ENCODE measurements around the gene MED27.

Gene MED27

GRCh38 chr9:131874916-131875670 lies 204.6 kb downstream of the MED27 start:
- no peak for DNase-seq

GRCh38 chr9:131874447-131874846 lies 205.2 kb downstream of the MED27 start:
- no peak for DNase-seq

- no peak for DNase-seq
These were observed 205.7 kb downstream of the MED27 start for GRCh38 chr9:131873891-131874440.

GRCh38 chr9:131873335-131873734 lies 206.3 kb downstream of the MED27 start:
- no peak for DNase-seq

- DNase-seq = no peak
These were observed 207.0 kb downstream of the MED27 start for GRCh38 chr9:131872702-131873101.

GRCh38 chr9:131872006-131872405 lies 207.7 kb downstream of the MED27 start:
- no peak for DNase-seq

GRCh38 chr9:131870156-131870555 lies 209.5 kb downstream of the MED27 start:
- DNase-seq = no peak

- no peak for DNase-seq
These were observed 210.3 kb downstream of the MED27 start for GRCh38 chr9:131869348-131869747.

- no peak for DNase-seq
These were observed 210.9 kb downstream of the MED27 start for GRCh38 chr9:131868766-131869165.

GRCh38 chr9:131867611-131868192 lies 212.0 kb downstream of the MED27 start:
- no peak for DNase-seq

GRCh38 chr9:131865446-131866195 lies 214.0 kb downstream of the MED27 start:
- no peak for DNase-seq

- no peak for DNase-seq
These were observed 215.1 kb downstream of the MED27 start for GRCh38 chr9:131864531-131864930.

- no peak for DNase-seq
These were observed 216.3 kb downstream of the MED27 start for GRCh38 chr9:131863306-131863896.

- DNase-seq = no peak
These were observed 217.4 kb downstream of the MED27 start for GRCh38 chr9:131862261-131862660.

- no peak for DNase-seq
These were observed 219.2 kb downstream of the MED27 start for GRCh38 chr9:131860430-131860829.

- DNase-seq = no peak
These were observed 221.5 kb downstream of the MED27 start for GRCh38 chr9:131858147-131858546.

GRCh38 chr9:131856105-131856504 lies 223.6 kb downstream of the MED27 start:
- no peak for DNase-seq

- DNase-seq = no peak
These were observed 224.6 kb downstream of the MED27 start for GRCh38 chr9:131854896-131855613.

- DNase-seq = no peak
These were observed 225.3 kb downstream of the MED27 start for GRCh38 chr9:131854334-131854733.

- no peak for DNase-seq
These were observed 226.2 kb downstream of the MED27 start for GRCh38 chr9:131853434-131853833.

GRCh38 chr9:131851414-131851813 lies 228.3 kb downstream of the MED27 start:
- no peak for DNase-seq

GRCh38 chr9:131849391-131849790 lies 230.3 kb downstream of the MED27 start:
- no peak for DNase-seq
